Osteocyte (in vitro differentiated cells): ENCODE results near the gene CD81. TPM values are rescaled to one million over a fixed set of nuclear protein-coding genes. Genes with fewer than 3 reads are reported as not detected.
"Not testable (repeated sequence)": the region's sequence is repeated elsewhere in the genome, so short reads cannot be mapped to it uniquely, and the experiment has no call there.

Experiments
- DNase-seq: peaks from one replicate; pipeline ENCODE4 v3.0.0; 2021; ENCODE audit warnings: mixed read lengths; ENCODE audit not compliant: unreplicated experiment; ENCODE audit errors: extremely low spot score
- H3K27ac Mint-ChIP-seq: one replicate; pipeline ENCODE4 v1.8.0; 2021; ENCODE audit warnings: mild to moderate bottlenecking, mixed read lengths; ENCODE audit not compliant: unreplicated experiment
- H3K27me3 Mint-ChIP-seq: one replicate; pipeline ENCODE4 v1.8.0; 2021; ENCODE audit warnings: mixed read lengths; ENCODE audit not compliant: unreplicated experiment
- H3K36me3 Mint-ChIP-seq: one replicate; pipeline ENCODE4 v1.8.0; 2021; ENCODE audit warnings: mixed read lengths; ENCODE audit not compliant: unreplicated experiment
- H3K4me1 Mint-ChIP-seq: one replicate; pipeline ENCODE4 v1.8.0; 2021; ENCODE audit warnings: mixed read lengths; ENCODE audit not compliant: unreplicated experiment
- H3K4me3 Mint-ChIP-seq: one replicate; pipeline ENCODE4 v1.8.0; 2021; ENCODE audit warnings: mild to moderate bottlenecking, moderate library complexity, mixed read lengths; ENCODE audit not compliant: unreplicated experiment
- H3K9me3 Mint-ChIP-seq: one replicate; pipeline ENCODE4 v1.8.0; 2021; ENCODE audit warnings: mixed read lengths; ENCODE audit not compliant: unreplicated experiment
- CTCF ChIP-seq: fragments of 200-600 bp; sonication (generic); IDR thresholded peaks from 2 replicates; pipeline ENCODE4 v1.5.0; 2021; ENCODE audit warnings: antibody characterized with exemption, mild to moderate bottlenecking, moderate library complexity
- total RNA-seq: library from RNA; stranded (reverse); gene quantifications from 2 replicates; pipeline ENCODE4 v1.2.1, GENCODE V29; 2021

Gene CD81
- total RNA-seq, 1 donor from 2014 or later, result 652 TPM

- DNase-seq, result no peak
- H3K9me3 Mint-ChIP-seq, result peaks cover 10% of the 10 kb centered on the region
- no peak for TF ChIP-seq CTCF
- H3K4me1 Mint-ChIP-seq, result no peaks in the 10 kb centered on the region
- peaks cover 9% of the 10 kb centered on the region for H3K27me3 Mint-ChIP-seq
- no peak overlapping the region for H3K4me3 Mint-ChIP-seq
- H3K36me3 Mint-ChIP-seq, result peaks cover under 1% of the 10 kb centered on the region
- no peak overlapping the region for H3K27ac Mint-ChIP-seq
Observed at GRCh38 chr11:2331404-2331803, 45.7 kb upstream of the CD81 start.

DNA sequence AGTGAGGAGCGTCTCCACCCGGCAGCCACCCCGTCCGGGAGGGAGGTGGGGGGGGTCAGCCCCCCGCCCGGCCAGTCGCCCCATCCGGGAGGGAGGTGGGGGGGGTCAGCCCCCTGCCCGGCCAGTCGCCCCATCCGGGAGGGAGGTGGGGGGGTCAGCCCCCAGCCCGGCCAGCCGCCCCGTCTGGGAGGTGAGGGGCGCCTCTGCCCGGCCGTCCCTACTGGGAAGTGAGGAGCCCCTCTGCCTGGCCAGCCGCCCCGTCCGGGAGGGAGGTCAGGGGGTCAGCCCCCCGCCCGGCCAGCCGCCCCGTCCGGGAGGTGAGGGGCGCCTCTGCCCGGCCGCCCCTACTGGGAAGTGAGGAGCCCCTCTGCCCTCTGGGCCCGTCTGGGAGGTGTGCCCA lies 44.5 kb upstream of the CD81 start:
- not testable (repeated sequence) for H3K4me1 Mint-ChIP-seq, H3K27ac Mint-ChIP-seq
- peaks cover 20% of the 10 kb centered on the region for H3K27me3 Mint-ChIP-seq

GRCh38 chr11:2333486-2334205 lies 43.5 kb upstream of the CD81 start:
- H3K36me3 Mint-ChIP-seq, H3K27ac Mint-ChIP-seq, H3K4me3 Mint-ChIP-seq, DNase-seq, H3K4me1 Mint-ChIP-seq, H3K9me3 Mint-ChIP-seq: not testable (repeated sequence)
- H3K27me3 Mint-ChIP-seq, result peaks cover 30% of the 10 kb centered on the region

More for the DNA sequence above, 44.5 kb upstream of the CD81 start:
- not testable (repeated sequence) for DNase-seq, H3K9me3 Mint-ChIP-seq, H3K36me3 Mint-ChIP-seq, H3K4me3 Mint-ChIP-seq

- H3K9me3 Mint-ChIP-seq, H3K27ac Mint-ChIP-seq, H3K4me1 Mint-ChIP-seq, DNase-seq, H3K36me3 Mint-ChIP-seq, H3K4me3 Mint-ChIP-seq: not testable (repeated sequence)
- peaks cover 39% of the 10 kb centered on the region for H3K27me3 Mint-ChIP-seq
Observed at GRCh38 chr11:2335286-2335685, 41.8 kb upstream of the CD81 start.

GRCh38 chr11:2338760-2339159 lies 38.4 kb upstream of the CD81 start:
- H3K4me3 Mint-ChIP-seq, H3K4me1 Mint-ChIP-seq: not testable (repeated sequence)
- H3K27me3 Mint-ChIP-seq, result peaks cover 39% of the 10 kb centered on the region

DNA sequence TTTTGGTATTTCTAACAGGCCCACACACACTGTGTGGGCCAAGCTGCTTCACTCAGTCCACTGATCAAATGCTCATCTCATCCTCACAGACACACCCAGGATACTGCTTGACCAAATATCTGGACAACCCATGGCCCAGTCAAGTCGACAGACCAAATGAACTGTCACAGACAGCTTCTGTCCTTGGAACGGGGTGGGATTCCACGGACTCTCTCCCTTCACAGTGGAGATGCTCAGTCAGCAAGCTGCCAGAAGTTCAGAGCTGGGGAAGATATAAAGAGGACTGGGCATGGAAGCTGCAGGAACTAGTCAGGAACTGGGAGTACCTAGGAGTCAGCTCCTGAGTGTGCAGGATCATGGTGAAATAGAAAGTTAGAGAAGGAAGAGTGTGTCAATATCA lies 34.6 kb upstream of the CD81 start:
- H3K9me3 Mint-ChIP-seq, result no peaks in the 10 kb centered on the region
- H3K4me1 Mint-ChIP-seq, result no peaks in the 10 kb centered on the region
- H3K4me3 Mint-ChIP-seq, result no peak overlapping the region
- DNase-seq, result no peak
- TF ChIP-seq CTCF, result no peak
- peaks cover 2% of the 10 kb centered on the region for H3K36me3 Mint-ChIP-seq
- no peak overlapping the region for H3K27ac Mint-ChIP-seq
- peaks cover 19% of the 10 kb centered on the region for H3K27me3 Mint-ChIP-seq

More at GRCh38 chr11:2338760-2339159, 38.4 kb upstream of the CD81 start:
- H3K27ac Mint-ChIP-seq, DNase-seq, H3K9me3 Mint-ChIP-seq, H3K36me3 Mint-ChIP-seq: not testable (repeated sequence)

DNA sequence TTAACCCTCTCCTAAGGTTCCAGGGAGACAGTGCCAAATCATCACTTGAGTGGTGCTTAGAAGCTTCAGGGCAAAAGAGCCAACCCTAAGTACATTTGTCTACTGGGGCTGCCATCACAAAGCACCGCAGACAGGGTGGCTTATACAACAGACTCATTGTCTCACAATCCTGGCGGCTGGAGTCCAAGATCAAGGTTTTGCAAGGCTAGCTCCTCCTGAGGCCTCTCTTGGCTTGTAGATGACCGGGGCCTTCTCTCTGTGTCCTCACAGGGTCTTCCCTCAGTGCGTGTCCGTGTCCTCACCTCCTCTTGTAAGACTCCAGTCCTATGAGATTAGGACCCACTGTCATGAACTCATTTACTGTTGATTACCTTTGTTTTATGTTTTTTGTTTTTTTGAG lies 34.1 kb upstream of the CD81 start:
- Mint-ChIP-seq H3K4me1 (no peaks in the 10 kb centered on the region), H3K36me3 (peaks cover 2% of the 10 kb centered on the region), H3K4me3 (no peak overlapping the region), H3K27me3 (peaks cover 16% of the 10 kb centered on the region), H3K9me3 (no peaks in the 10 kb centered on the region), H3K27ac (no peak overlapping the region)
- TF ChIP-seq CTCF, result no peak
- no peak for DNase-seq
